ENCODE data around the gene FANCG. TPM values are rescaled to one million over a fixed set of nuclear protein-coding genes. Genes with fewer than 3 reads are reported as not detected.

The FANCG gene
- total RNA-seq, 4 donors from 2014 or later: 11.6 to 23.4 (median 18.8) TPM

DNA sequence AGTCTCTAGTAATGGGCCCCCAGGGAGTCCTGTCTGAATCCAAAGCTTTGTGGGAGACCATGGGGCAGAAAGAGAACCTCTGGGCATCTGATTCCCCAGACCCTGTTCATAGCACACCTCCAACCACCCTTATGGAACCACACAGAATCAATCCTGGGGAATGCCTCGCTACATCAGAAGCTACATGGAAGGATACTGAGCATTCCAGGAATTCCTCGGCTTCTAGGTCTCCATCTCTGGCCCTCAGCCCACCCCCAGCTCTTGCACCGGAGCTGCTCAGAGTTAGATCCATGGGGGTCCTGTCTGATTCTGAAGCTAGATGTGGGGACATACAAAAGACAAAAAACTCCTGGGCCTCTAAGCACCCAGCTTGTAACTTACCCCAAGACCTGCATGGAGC is 35.7 kb downstream of the FANCG start:
- Histone ChIP-seq H3K4me1 (peaks cover 0 to 6% (median 0%) of the 10 kb centered on the region in 3 donors), H3K9me3 (no peaks in the 10 kb centered on the region), H3K27ac (no peak overlapping the region), H3K4me3 (no peak overlapping the region), H3K36me3 (peaks cover 0 to 55% (median 3%) of the 10 kb centered on the region in 3 donors), H3K27me3 (no peaks in the 10 kb centered on the region)
- intact Hi-C loops (cut with DNase I): no loop called here
- WGBS, 2 donors: 88 to 100% methylated on average over 2 to 3 of the region's 3 CpGs
- TF ChIP-seq, protein P1, sequence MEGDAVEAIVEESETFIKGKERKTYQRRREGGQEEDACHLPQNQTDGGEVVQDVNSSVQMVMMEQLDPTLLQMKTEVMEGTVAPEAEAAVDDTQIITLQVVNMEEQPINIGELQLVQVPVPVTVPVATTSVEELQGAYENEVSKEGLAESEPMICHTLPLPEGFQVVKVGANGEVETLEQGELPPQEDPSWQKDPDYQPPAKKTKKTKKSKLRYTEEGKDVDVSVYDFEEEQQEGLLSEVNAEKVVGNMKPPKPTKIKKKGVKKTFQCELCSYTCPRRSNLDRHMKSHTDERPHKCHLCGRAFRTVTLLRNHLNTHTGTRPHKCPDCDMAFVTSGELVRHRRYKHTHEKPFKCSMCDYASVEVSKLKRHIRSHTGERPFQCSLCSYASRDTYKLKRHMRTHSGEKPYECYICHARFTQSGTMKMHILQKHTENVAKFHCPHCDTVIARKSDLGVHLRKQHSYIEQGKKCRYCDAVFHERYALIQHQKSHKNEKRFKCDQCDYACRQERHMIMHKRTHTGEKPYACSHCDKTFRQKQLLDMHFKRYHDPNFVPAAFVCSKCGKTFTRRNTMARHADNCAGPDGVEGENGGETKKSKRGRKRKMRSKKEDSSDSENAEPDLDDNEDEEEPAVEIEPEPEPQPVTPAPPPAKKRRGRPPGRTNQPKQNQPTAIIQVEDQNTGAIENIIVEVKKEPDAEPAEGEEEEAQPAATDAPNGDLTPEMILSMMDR (IDR thresholded peaks at IDR 0.05): no peak
- no peak for TF ChIP-seq POLR2A (IDR thresholded peaks at IDR 0.05)
- no peak for DNase-seq

DNA sequence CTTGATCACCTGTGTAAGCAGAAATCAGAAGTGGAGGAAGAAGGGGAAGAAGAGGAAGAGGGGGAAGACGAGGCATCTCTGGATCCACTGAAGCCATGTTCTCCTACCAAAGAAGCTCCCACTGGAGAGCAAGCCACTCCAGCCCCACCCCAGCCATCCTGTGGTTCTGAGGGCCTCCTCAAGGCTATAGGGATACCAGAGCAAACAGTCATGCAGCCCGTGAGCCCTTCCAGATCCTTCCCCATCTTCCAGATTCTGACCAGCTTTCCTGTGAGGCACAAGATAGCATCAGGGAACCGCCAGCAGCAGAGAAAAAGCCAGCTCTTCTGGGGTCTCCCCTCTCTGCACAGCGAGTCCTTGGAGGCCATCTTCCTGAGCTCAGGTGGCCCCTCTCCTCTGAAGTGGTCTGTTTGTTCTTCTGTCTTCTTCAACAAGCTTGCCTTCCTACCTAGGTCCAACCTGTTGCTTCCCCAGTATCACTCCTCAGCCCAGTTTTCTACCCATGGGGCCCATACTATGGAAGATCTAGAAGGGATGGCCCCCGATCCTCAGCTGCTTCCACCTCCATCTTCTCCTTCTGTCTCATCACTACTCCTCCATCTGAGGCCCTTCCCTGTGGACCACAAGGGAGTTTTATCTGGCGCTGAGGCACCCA is 36.7 kb downstream of the FANCG start:
- intact Hi-C loops (cut with DNase I): no loop called here
- 83 to 97% methylated on average over 6 of the region's 6 CpGs for WGBS, 2 donors
- Histone ChIP-seq H3K27ac (no peak overlapping the region), H3K9me3 (no peaks in the 10 kb centered on the region), H3K4me1 (peaks cover 0 to 6% (median 0%) of the 10 kb centered on the region in 3 donors), H3K27me3 (no peaks in the 10 kb centered on the region), H3K36me3 (peaks cover 0 to 46% (median 0%) of the 10 kb centered on the region in 3 donors), H3K4me3 (no peak overlapping the region)
- TF ChIP-seq, protein P1 (IDR thresholded peaks at IDR 0.05): no peak
- TF ChIP-seq POLR2A (IDR thresholded peaks at IDR 0.05): no peak
- DNase-seq: no peak

DNA sequence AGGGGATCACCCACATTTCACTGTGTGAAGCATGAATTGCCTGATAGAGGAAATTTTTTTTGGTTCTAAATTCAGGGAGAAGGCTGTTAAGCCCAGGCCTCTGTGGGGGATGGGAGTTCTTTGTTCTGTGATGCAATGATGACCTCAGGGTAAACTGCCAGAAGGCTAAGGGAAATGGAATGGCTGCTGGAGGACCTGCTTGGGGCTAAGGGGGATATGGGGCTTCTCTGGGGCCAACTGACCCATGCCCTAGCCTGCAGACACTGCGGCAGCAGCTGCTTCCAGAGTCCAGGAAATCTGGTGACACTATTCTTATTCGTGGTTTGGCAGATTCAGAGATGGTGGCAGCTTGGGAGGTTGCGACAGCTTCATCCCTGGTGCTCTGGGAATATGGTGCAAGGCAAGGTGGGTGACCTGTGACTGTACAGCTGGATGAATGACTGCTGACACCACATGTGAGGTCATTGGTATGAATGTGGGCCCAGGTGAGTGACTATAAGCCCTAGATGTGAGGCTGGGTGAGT is 37.6 kb downstream of the FANCG start:
- Histone ChIP-seq H3K27ac (no peak overlapping the region), H3K27me3 (no peaks in the 10 kb centered on the region), H3K4me3 (no peak overlapping the region), H3K4me1 (peaks cover 0 to 6% (median 0%) of the 10 kb centered on the region in 3 donors), H3K36me3 (peaks cover 0 to 45% (median 0%) of the 10 kb centered on the region in 3 donors), H3K9me3 (no peaks in the 10 kb centered on the region)
- TF ChIP-seq, protein P1 (IDR thresholded peaks at IDR 0.05): no peak
- no peak for TF ChIP-seq POLR2A (IDR thresholded peaks at IDR 0.05)
- DNase-seq: no peak
- intact Hi-C loops (cut with DNase I): no loop called here
- 100% methylated on average over 1 of the region's 3 CpGs; no CpG with 5 or more reads in 1 of the 2 donors for WGBS, 2 donors

DNA sequence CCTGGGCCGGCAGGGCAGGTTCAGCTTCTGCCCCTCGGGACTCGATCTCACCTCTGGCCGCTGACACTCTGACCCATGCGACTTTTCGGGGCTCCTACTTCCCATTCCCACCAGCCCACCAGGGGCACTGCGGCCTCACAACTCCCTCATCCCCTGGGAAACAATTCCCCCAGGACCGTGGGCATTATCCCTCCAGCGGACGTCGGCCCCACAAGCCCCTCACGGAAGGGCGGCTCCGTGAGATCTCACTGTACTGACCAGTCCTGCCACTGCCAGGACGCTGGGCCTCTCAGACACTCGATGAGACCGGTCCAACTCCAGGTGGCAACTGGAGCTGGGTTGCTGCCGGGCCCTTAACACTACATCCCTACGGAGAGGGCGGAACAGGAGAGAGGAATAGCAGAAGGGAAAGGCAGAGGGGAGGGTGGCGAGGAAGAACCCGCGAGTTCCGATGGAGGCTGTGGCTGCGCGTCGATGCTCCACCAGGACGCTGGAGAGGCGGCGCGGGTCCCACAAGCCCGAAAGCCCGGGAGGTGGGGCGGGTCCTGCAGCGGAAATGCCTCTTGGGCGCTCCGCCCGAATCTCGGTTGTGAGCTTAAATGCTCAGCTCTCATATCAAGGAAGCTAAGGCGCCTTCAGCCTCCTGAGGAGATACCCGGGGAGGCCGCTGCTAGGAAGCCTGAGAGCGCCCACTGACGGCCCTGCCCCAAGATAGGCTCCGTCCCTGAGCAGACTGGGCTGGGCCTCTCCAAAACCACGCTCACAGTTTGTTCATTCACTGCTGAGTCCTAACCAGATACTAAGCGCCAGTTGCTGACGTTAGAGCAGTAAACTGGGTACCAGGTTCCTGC is 43.7 kb downstream of the FANCG start:
- peaks cover 0 to 7% (median 0%) of the 10 kb centered on the region in 3 donors for H3K36me3 ChIP-seq
- peak overlapping the region; percentile 1 to 52 (median 22) for H3K4me3 ChIP-seq
- H3K27me3 ChIP-seq: no peaks in the 10 kb centered on the region
- DNase-seq: no peak
- intact Hi-C loops (cut with DNase I): no loop called here
- peak overlapping the region in 2 of 4 donors; percentile 4 to 41 for H3K27ac ChIP-seq
- WGBS, 2 donors: 56 to 57% methylated on average over 19 to 26 of the region's 48 CpGs
- TF ChIP-seq, protein P1 (IDR thresholded peaks at IDR 0.05): no peak
- H3K9me3 ChIP-seq: no peaks in the 10 kb centered on the region
- peaks cover 0 to 10% (median 9%) of the 10 kb centered on the region in 3 donors for H3K4me1 ChIP-seq

DNA sequence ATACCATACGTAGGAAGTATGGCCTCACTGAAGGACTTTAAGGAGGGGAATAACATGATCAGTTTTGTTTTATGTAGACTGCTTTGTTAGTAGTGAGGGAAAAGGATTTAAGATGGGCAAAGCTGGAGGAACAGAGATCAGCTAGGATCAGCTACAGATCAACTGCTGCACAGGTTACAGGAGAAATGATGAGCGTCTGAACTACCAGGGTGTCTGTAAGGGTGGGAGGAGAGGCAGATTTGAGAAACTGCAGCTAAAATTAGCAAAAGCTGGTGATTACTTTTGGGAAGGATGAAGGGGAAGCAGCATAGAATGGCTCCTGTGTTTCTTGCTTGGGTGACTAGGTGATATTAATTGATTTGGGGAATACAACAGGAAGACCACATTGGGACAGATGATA is 46.6 kb downstream of the FANCG start:
- Histone ChIP-seq H3K9me3 (no peaks in the 10 kb centered on the region), H3K27ac (no peak overlapping the region), H3K4me3 (no peak overlapping the region), H3K36me3 (peaks cover 0 to 7% (median 0%) of the 10 kb centered on the region in 3 donors), H3K4me1 (peaks cover 0 to 10% (median 9%) of the 10 kb centered on the region in 3 donors), H3K27me3 (no peaks in the 10 kb centered on the region)
- TF ChIP-seq POLR2A (IDR thresholded peaks at IDR 0.05): no peak
- TF ChIP-seq, protein P1 (IDR thresholded peaks at IDR 0.05): no peak
- intact Hi-C loops (cut with DNase I): no loop called here
- DNase-seq: no peak
- WGBS, 2 donors: 95 to 97% methylated on average over 2 of the region's 2 CpGs

Data from esophagus squamous epithelium (tissue), 5 donors.